ES-I3 (cell line): ENCODE measurements around the gene FAM234A.
"Not testable (repeated sequence)": the region's sequence is repeated elsewhere in the genome, so short reads cannot be mapped to it uniquely, and the experiment has no call there.

Experiments used
- H3K36me3 ChIP-seq: 2 replicates; pipeline ENCODE4 v1.6.1; 2013; ENCODE audit warnings: mild to moderate bottlenecking, low read length, control low read depth, moderate library complexity; ENCODE audit not compliant: insufficient read depth
- H3K4me1 ChIP-seq: 2 replicates; pipeline ENCODE4 v1.6.1; 2013; ENCODE audit warnings: mild to moderate bottlenecking, control low read depth, low read length; ENCODE audit not compliant: insufficient read depth
- H3K9ac ChIP-seq: 2 replicates; pipeline ENCODE4 v1.6.1; 2013; ENCODE audit warnings: low read depth, mild to moderate bottlenecking, low read length, moderate library complexity
- H3K9me3 ChIP-seq: 2 replicates; pipeline ENCODE4 v1.6.1; 2013; ENCODE audit warnings: mild to moderate bottlenecking, low read length, moderate library complexity; ENCODE audit not compliant: control insufficient read depth, insufficient read depth

FAM234A gene

DNA sequence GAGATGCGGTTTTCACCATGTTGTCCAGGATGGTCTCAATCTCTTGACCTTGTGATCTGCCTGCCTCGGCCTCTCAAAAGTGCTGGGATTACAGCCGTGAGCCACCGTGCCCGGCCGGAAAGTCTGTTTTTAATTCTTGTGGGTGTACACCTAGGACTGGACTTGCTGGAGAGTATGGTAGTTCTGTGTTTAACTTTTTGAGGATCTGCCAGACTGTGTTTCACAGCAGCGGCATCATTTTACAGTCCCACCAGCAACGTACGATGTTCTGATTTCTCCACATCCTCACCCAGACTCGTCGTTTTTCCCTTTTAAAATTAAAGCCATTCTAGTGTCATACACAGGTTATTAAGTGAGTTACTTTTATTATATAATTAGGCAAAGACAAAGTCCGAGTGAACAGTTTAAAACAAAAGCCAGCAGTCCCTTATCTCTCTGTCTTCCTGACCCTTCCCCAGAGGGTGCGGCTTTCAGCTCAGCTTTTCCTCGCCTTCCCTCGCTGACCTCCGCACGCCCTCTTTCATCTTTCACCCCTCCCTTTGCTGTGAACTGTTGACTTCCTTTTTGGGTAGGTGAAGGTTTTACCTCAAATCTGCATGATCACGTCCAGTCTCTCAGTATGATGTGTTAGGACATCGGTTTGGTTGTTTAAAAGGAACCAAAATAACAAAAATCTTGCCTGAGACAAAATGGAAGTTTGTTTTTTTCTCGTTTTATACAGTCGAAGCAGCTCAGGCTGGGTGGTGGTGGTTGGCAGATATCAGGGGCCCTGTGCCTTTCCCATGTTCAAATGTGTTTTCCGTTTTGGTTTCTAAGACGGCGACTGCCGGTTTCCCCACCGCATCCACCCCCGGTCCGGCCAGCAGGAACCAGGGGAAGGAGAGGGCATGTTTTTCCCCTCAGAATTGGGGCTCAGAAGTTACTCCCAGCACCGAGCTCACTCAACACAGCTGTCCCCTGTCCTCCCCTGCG is 18.0 kb downstream of the FAM234A start:
- Histone ChIP-seq H3K9ac (no peak overlapping the region), H3K4me1 (no peaks in the 10 kb centered on the region), H3K36me3 (no peaks in the 10 kb centered on the region; the same call in 1 of the 2 replicates), H3K9me3 (no peaks in the 10 kb centered on the region)

- no peaks in the 10 kb centered on the region; the same call in 1 of the 2 replicates for H3K36me3 ChIP-seq
- H3K9ac ChIP-seq, result no peak overlapping the region
- H3K4me1 ChIP-seq, result no peaks in the 10 kb centered on the region
Observed at GRCh38 chr16:253833-254232, 19.2 kb downstream of the FAM234A start.

DNA sequence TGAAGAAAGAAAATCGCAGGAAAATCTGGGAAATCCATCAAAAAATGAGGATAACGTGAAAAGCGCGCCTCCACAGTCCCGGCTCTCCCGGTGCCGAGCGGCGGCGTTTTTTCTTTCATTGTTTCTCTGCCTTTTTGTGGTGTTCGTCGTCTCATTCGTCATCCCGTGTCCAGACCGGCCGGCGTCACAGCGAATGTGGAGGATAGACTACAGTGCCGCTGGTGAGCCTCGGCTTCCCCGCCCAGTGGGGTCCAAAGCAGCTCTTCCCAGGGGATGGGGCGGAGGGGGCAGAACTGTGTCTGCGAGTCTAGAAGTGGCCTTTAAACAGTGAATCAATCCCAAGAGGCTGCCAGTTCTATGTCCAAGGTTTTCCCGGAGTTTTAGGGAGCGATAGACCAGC is 19.8 kb downstream of the FAM234A start:
- Histone ChIP-seq H3K36me3 (no peaks in the 10 kb centered on the region; the same call in 1 of the 2 replicates), H3K4me1 (no peaks in the 10 kb centered on the region), H3K9me3 (no peaks in the 10 kb centered on the region), H3K9ac (no peak overlapping the region)

More at GRCh38 chr16:253833-254232, 19.2 kb downstream of the FAM234A start:
- H3K9me3 ChIP-seq, result no peaks in the 10 kb centered on the region

- H3K9me3 ChIP-seq, result no peaks in the 10 kb centered on the region
- no peak overlapping the region for H3K9ac ChIP-seq
- H3K36me3 ChIP-seq, result no peaks in the 10 kb centered on the region; the same call in 1 of the 2 replicates
- H3K4me1 ChIP-seq, result no peaks in the 10 kb centered on the region
Observed at GRCh38 chr16:255183-255582, 20.6 kb downstream of the FAM234A start.

DNA sequence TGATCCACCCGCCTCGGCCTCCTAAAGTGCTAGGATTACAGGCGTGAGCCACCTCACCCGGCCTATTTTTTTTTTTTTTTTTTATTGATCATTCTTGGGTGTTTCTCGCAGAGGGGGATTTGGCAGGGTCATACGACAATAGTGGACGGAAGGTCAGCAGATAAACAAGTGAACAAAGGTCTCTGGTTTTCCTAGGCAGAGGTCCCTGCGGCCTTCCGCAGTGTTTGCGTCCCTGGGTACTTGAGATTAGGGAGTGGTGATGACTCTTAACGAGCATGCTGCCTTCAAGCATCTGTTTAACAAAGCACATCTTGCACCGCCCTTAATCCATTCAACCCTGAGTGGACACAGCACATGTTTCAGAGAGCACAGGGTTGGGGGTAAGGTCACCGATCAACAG is 23.5 kb downstream of the FAM234A start:
- not testable (repeated sequence) for H3K4me1 ChIP-seq, H3K9me3 ChIP-seq, H3K9ac ChIP-seq, H3K36me3 ChIP-seq

GRCh38 chr16:259226-259625 is 24.6 kb downstream of the FAM234A start:
- Histone ChIP-seq H3K9ac (no peak overlapping the region), H3K9me3 (no peaks in the 10 kb centered on the region), H3K36me3 (no peaks in the 10 kb centered on the region; the same call in 1 of the 2 replicates), H3K4me1 (no peaks in the 10 kb centered on the region)

- no peaks in the 10 kb centered on the region for H3K9me3 ChIP-seq
- H3K4me1 ChIP-seq, result no peaks in the 10 kb centered on the region
- no peak overlapping the region for H3K9ac ChIP-seq
- no peaks in the 10 kb centered on the region; the same call in 1 of the 2 replicates for H3K36me3 ChIP-seq
Observed at GRCh38 chr16:259814-260253, 25.2 kb downstream of the FAM234A start.

DNA sequence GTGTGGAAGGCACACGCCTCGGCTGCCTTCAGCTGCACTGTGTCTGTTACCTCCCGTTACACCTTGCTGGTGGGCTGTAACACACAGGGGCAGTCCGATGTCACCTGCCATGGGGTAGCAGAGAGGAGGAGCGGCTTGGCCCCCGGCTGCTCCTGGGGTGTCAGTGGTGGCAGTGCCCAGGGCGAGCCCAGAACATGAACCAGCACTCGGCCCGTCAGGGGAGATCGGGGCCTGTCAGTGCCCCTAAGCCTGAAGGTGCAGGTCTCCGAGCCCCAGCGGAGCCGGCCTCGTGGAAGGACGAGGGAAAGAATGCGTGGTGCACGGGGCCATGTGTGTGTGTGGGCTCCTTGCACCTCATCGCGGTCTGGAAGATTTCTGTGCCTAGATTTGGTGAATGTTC is 25.7 kb downstream of the FAM234A start:
- Histone ChIP-seq H3K4me1 (no peaks in the 10 kb centered on the region), H3K9me3 (no peaks in the 10 kb centered on the region), H3K9ac (no peak overlapping the region), H3K36me3 (no peaks in the 10 kb centered on the region; the same call in 1 of the 2 replicates)

GRCh38 chr16:261031-261691 is 26.5 kb downstream of the FAM234A start:
- H3K4me1 ChIP-seq, result no peaks in the 10 kb centered on the region
- no peak overlapping the region for H3K9ac ChIP-seq
- H3K36me3 ChIP-seq, result no peaks in the 10 kb centered on the region; the same call in 1 of the 2 replicates
- H3K9me3 ChIP-seq, result no peaks in the 10 kb centered on the region

DNA sequence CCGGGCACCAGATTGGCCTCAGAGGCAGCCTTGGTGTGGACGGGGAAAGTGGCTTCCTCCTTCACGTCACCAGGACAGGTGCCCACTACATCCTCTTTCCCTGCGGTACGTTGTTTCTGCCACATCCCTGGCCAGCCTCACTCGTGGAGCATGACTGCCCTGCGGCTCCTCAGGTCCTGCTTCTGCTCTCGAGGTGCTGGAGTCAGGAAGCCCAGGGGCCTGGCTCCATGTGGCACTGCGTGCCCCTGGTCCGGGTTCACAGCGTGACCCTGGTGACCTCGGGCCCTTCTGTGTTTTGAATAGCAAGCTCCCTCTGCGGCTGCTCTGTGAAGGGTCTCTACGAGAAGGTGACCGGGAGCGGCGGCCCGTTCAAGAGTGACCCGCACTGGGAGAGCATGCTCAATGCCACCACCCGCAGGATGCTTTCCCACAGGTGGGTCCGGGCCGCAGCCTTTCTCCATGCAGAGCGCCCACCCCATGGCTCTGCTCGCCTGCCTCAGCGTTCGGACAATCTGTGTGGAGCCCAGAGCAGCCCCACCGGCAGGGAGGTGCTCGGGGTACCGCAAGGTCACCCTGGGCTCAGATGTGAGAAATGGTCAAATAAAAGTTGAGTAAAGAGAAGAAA is 27.6 kb downstream of the FAM234A start:
- Histone ChIP-seq H3K9ac (no peak overlapping the region), H3K9me3 (no peaks in the 10 kb centered on the region), H3K4me1 (no peaks in the 10 kb centered on the region), H3K36me3 (no peaks in the 10 kb centered on the region)

GRCh38 chr16:263182-263774 is 28.7 kb downstream of the FAM234A start:
- no peaks in the 10 kb centered on the region for H3K9me3 ChIP-seq
- H3K36me3 ChIP-seq, result no peaks in the 10 kb centered on the region
- no peaks in the 10 kb centered on the region for H3K4me1 ChIP-seq
- no peak overlapping the region for H3K9ac ChIP-seq

- no peaks in the 10 kb centered on the region for H3K9me3 ChIP-seq
- no peaks in the 10 kb centered on the region for H3K36me3 ChIP-seq
- no peak overlapping the region for H3K9ac ChIP-seq
- H3K4me1 ChIP-seq, result no peaks in the 10 kb centered on the region
Observed at GRCh38 chr16:263944-264343, 29.3 kb downstream of the FAM234A start.

GRCh38 chr16:264440-264951 is 29.9 kb downstream of the FAM234A start:
- Histone ChIP-seq H3K9ac (no peak overlapping the region), H3K9me3 (no peaks in the 10 kb centered on the region), H3K4me1 (no peaks in the 10 kb centered on the region), H3K36me3 (no peaks in the 10 kb centered on the region)

DNA sequence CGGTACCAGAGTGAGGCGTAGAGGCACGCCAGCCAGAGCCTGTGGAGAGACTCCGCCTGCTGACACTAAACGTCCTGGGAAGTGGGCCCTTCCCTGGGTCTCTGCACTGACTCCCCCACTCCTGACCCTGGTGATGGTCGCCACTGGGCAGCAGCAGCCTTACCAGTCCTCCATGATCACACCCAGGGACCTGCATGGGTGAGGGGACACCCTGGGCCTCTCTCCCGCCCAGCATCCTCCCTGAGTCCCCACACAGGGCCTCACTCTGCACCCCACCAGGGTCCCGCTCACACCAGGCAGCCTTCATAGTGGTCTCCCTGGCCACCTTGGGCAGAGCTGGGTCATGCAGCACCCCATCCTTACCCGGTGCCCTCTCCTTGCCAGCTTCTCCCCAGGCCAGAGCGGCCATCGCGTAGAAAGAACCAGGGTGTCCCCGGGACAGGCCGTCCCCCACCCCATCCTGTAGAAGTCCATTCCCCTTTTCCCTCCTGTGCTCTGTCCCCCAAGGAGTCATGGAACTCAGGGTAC is 30.4 kb downstream of the FAM234A start:
- Histone ChIP-seq H3K9me3 (no peaks in the 10 kb centered on the region), H3K36me3 (no peaks in the 10 kb centered on the region), H3K4me1 (no peaks in the 10 kb centered on the region), H3K9ac (no peak overlapping the region)
